GM12878 (cell line): ENCODE data around the gene PRR18. TPM values are rescaled to one million over a fixed set of nuclear protein-coding genes. Genes with fewer than 3 reads are reported as not detected.

ENCODE experiments used
- ATAC-seq: fragments of 200-7000 bp; cut with Tn5 transposase; 3 replicates; pipeline ENCODE4 v1.9.1; 2020; ENCODE audit warnings: mild to moderate bottlenecking, moderate library complexity
- BruUV-seq: library from RNA; stranded (reverse); fragments of 400-500 nt; replicated peaks from 2 replicates; lab custom pipeline; 2021; lab: Mats Ljungman, UMichigan
- CTCF ChIA-PET: fragments of 300-600 bp; sonication (Branson Sonifier 250); formaldehyde crosslinking; extraction: SDS; loops from one replicate; lab custom pipeline; 2021; ENCODE audit warnings: inconsistent platforms; lab: Yijun Ruan, JAX
- POLR2A ChIA-PET: fragments of 350-600 bp; formaldehyde crosslinking; extraction: SDS; loops from one replicate; lab custom pipeline; 2021; ENCODE audit warnings: inconsistent platforms; lab: Charles Lee
- RAD21 ChIA-PET: fragments of 300-600 bp; sonication (Branson Sonifier 250); formaldehyde crosslinking; loops from one replicate; lab custom pipeline; 2023; ENCODE audit warnings: antibody characterized with exemption; ENCODE audit not compliant: unreplicated experiment; lab: Charles Lee
- SMC1A ChIA-PET: fragments of 300-600 bp; sonication (Branson Sonifier 250); formaldehyde crosslinking; loops from one replicate; lab custom pipeline; 2023; ENCODE audit not compliant: unreplicated experiment, uncharacterized antibody; lab: Charles Lee
- DNase-seq: peaks from one replicate; pipeline ENCODE4 v3.0.0-alpha.2; 2011; ENCODE audit warnings: low read depth, low spot score
- FAIRE-seq: peaks from 3 replicates; lab custom pipeline; 2011; peaks lifted over from hg19 to GRCh38; lab: Jason Lieb, UNC
- H2AFZ ChIP-seq: 2 replicates; pipeline ENCODE4 v1.6.0; 2011; ENCODE audit warnings: low read depth, low read length, control low read depth; ENCODE audit not compliant: control insufficient read depth
- H3K27ac ChIP-seq: 2 replicates; pipeline ENCODE4 v1.5.1; 2011; ENCODE audit warnings: control low read depth; ENCODE audit not compliant: control insufficient read depth, insufficient read depth
- H3K27me3 ChIP-seq, 2 experiments: replicated peaks in 1 of 2; 2 replicates each; pipeline versions ENCODE4 v1.6.0 to v1.6.1; 2011; ENCODE audit warnings: low read length in 1 of 2; ENCODE audit not compliant: control insufficient read depth in 2 of 2, insufficient read depth in 2 of 2
- H3K36me3 ChIP-seq, 2 experiments: 2 replicates each; pipeline ENCODE4 v1.5.1; 2011; ENCODE audit warnings: low read length in 1 of 2; ENCODE audit not compliant: control insufficient read depth in 2 of 2, insufficient read depth in 2 of 2
- H3K4me1 ChIP-seq: 2 replicates; pipeline ENCODE4 v1.6.1; 2011; ENCODE audit warnings: mild to moderate bottlenecking, low read length, moderate library complexity, mixed read lengths; ENCODE audit not compliant: control insufficient read depth, insufficient read depth
- H3K4me2 ChIP-seq: 2 replicates; pipeline ENCODE4 v1.6.0; 2011; ENCODE audit warnings: control low read depth; ENCODE audit not compliant: control insufficient read depth, insufficient read depth
- H3K4me3 ChIP-seq: fragments of 200-600 bp; sonication (generic); 2 replicates; pipeline ENCODE4 v1.5.1; 2016
- H3K79me2 ChIP-seq: 2 replicates; pipeline ENCODE4 v1.6.0; 2011; ENCODE audit warnings: low read length; ENCODE audit not compliant: control insufficient read depth, insufficient read depth
- H3K9ac ChIP-seq: 2 replicates; pipeline ENCODE4 v1.8.0; 2011; ENCODE audit warnings: low read length, control low read depth, mixed read lengths; ENCODE audit not compliant: control insufficient read depth, insufficient read depth
- H3K9me3 ChIP-seq: replicated peaks from 3 replicates; pipeline ENCODE4 v1.5.1; 2011; ENCODE audit warnings: mild to moderate bottlenecking, low read length; ENCODE audit not compliant: control insufficient read depth, insufficient read depth
- H4K20me1 ChIP-seq: 2 replicates; pipeline ENCODE4 v1.6.0; 2011; ENCODE audit not compliant: control insufficient read depth, insufficient read depth
- BMI1 ChIP-seq: fragments of 450-650 bp; IDR thresholded peaks from 2 replicates; pipeline ENCODE4 v1.6.1; 2016; ENCODE audit warnings: mild to moderate bottlenecking, moderate library complexity, borderline replicate concordance
- IKZF2 ChIP-seq, 2 experiments: fragments of 450-650 bp; IDR thresholded peaks; 2 replicates each; pipeline ENCODE4 v1.6.1; 2017; ENCODE audit warnings: mild to moderate bottlenecking in 2 of 2, moderate library complexity in 2 of 2
- NR2F1 ChIP-seq: fragments of 450-650 bp; conservative IDR thresholded peaks from 2 replicates; pipeline ENCODE4 v1.6.1; 2017; ENCODE audit warnings: mild to moderate bottlenecking
- RAD51 ChIP-seq: fragments of 450-650 bp; IDR thresholded peaks from 2 replicates; pipeline ENCODE4 v1.6.1; 2016; ENCODE audit warnings: moderate library complexity, mild to moderate bottlenecking, inconsistent platforms
- WGBS: methylation state at CpG from one replicate; pipeline ENCODE4 v1.1.6; 2016; ENCODE audit warnings: low lambda C conversion rate; ENCODE audit not compliant: insufficient replicate concordance, insufficient coverage; ENCODE audit errors: missing lambda C conversion rate; 5-methylcytosine and 5-hydroxymethylcytosine counted together
- in situ Hi-C: fragments of 300-500 bp; cut with MboI; formaldehyde crosslinking; loops from 9 replicates; pipeline ENCODE4 v1.14.3; 2018; ENCODE audit warnings: mixed read lengths
- intact Hi-C: fragments of 100-400 bp; cut with micrococcal nuclease; formaldehyde crosslinking; loops from one replicate; pipeline ENCODE4 v1.14.2; 2022; ENCODE audit not compliant: unreplicated experiment
- polyA plus RNA-seq, 11 experiments: library from polyadenylated mRNA; depleted of rRNA in 4 of 11; unstranded in 6 of 11; stranded (reverse) in 5 of 11; fragments of >200 nt; fragmentation: Nextera tagmentation in 4 of 11; fragmentation: Illumina TruSeq in 1 of 11; extraction: Ambion mirVana in 4 of 11; extraction: Trizol in 1 of 11; gene quantifications; 1 replicate in 1 of 11; 2 replicates in 10 of 11; pipeline versions ENCODE4 v1.2.1 to v1.2.3, GENCODE V29; 2011 to 2016; ENCODE audit warnings: inconsistent platforms in 2 of 11, missing spikeins in 2 of 11, low read depth in 1 of 11
- total RNA-seq, 4 experiments: library from RNA; depleted of rRNA in 3 of 4; stranded (reverse); fragments of >200 nt in 3 of 4; fragmentation: Illumina TruSeq in 1 of 4; extraction: Trizol in 1 of 4; gene quantifications; 2 replicates each; pipeline versions ENCODE4 v1.2.1 to v1.2.3, GENCODE V29; 2013 to 2021
- TF ChIP-seq, protein P1 (sequence below), 3 experiments: IDR thresholded peaks in 2 of 3; conservative IDR thresholded peaks in 1 of 3; 2 replicates each; pipeline ENCODE4 v1.5.1; 2011; ENCODE audit warnings: low read depth in 3 of 3, low read length in 3 of 3, mild to moderate bottlenecking in 3 of 3, control low read depth in 2 of 3, moderate library complexity in 2 of 3, inconsistent platforms in 1 of 3, mixed read lengths in 1 of 3; ENCODE audit not compliant: control insufficient read depth in 2 of 3, insufficient read depth in 1 of 3; ENCODE audit errors: extremely low read depth in 1 of 3

Gene PRR18
- total and polyA plus RNA-seq, 10 of the 15 experiments (the other 5 are each of a cell fraction or from before 2014, with no cell fraction given) = 0.13 to 8.2 (median 1.6) TPM

- TF ChIP-seq, protein P1, sequence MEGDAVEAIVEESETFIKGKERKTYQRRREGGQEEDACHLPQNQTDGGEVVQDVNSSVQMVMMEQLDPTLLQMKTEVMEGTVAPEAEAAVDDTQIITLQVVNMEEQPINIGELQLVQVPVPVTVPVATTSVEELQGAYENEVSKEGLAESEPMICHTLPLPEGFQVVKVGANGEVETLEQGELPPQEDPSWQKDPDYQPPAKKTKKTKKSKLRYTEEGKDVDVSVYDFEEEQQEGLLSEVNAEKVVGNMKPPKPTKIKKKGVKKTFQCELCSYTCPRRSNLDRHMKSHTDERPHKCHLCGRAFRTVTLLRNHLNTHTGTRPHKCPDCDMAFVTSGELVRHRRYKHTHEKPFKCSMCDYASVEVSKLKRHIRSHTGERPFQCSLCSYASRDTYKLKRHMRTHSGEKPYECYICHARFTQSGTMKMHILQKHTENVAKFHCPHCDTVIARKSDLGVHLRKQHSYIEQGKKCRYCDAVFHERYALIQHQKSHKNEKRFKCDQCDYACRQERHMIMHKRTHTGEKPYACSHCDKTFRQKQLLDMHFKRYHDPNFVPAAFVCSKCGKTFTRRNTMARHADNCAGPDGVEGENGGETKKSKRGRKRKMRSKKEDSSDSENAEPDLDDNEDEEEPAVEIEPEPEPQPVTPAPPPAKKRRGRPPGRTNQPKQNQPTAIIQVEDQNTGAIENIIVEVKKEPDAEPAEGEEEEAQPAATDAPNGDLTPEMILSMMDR (IDR thresholded peaks at IDR 0.05 in 2 of 3, conservative IDR thresholded peaks at IDR 0.05 in 1 of 3; ENCODE audit: control insufficient read depth in 2 of 3, extremely low read depth in 1 of 3, insufficient read depth in 1 of 3, low read depth in 3 of 3, low read length in 3 of 3) = no peak
- TF ChIP-seq RAD51 = peak; percentile 17; the same call in 1 of the 2 replicates
- peak in 1 of 2 experiments; percentile 25; a peak in 1 of 4 replicates for TF ChIP-seq IKZF2 (IDR thresholded peaks at IDR 0.05)
Observed at GRCh38 chr6:166258854-166259276, 49.3 kb downstream of the PRR18 start (continued).

GRCh38 chr6:166257911-166258318 lies 50.3 kb downstream of the PRR18 start:
- CTCF ChIA-PET = interaction anchor here (1.6 kb wide), 1 partner anchor 142 kb away, joined by 3 read pairs; no protein-coding TSS in a partner anchor
- WGBS = 51% methylated on average over 7 of the region's 7 CpGs
- ATAC-seq (peak; percentile 37), FAIRE-seq (no peak), DNase-seq (no peak)
- TF ChIP-seq NR2F1 (peak; percentile 45; the same call in 1 of the 2 replicates), BMI1 (no peak)
- H3K9me3 ChIP-seq = peaks cover 3% of the 10 kb centered on the region; the same call in 1 of the 3 replicates
- intact Hi-C loops = loop anchor here (5.0 kb wide), 1 partner anchor 86 kb away; no protein-coding TSS in a partner anchor
- H3K79me2 ChIP-seq = no peaks in the 10 kb centered on the region
- no peak overlapping the region for H3K9ac ChIP-seq
- POLR2A ChIA-PET = no interaction called here
- no peaks in the 10 kb centered on the region for H3K36me3 ChIP-seq
- SMC1A ChIA-PET = no interaction called here
- H3K4me1 ChIP-seq = peaks cover 14% of the 10 kb centered on the region
- RAD21 ChIA-PET = no interaction called here
- no TSS peak for BruUV-seq
- no peak overlapping the region for H3K4me2 ChIP-seq
- no peak overlapping the region for H3K27ac ChIP-seq
- in situ Hi-C loops = no loop called here
- no peaks in the 10 kb centered on the region for H4K20me1 ChIP-seq
- H2AFZ ChIP-seq = no peak overlapping the region
- peaks cover 1 to 4% of the 10 kb centered on the region in 2 experiments; a peak in 2 of 4 replicates for H3K27me3 ChIP-seq
- H3K4me3 ChIP-seq = no peak overlapping the region

Other genes with a start within 250 kb of the PRR18 start
- gene TBXT, start 140.5 kb downstream of the PRR18 start, total RNA-seq (2014; rRNA removed) = not detected in 2 replicates
- gene TBXT, start 140.5 kb downstream of the PRR18 start, total RNA-seq (2014; rRNA removed; fragmentation: Illumina TruSeq; extraction: Trizol) = not detected in 2 replicates
- not detected in 2 replicates for gene TBXT, start 140.5 kb downstream of the PRR18 start, total RNA-seq (2021)
- gene TBXT, start 140.5 kb downstream of the PRR18 start, polyA plus RNA-seq (2011; rRNA removed) = 2.1 and 2.5 TPM in 2 replicates
- not detected in 2 replicates for gene TBXT, start 140.5 kb downstream of the PRR18 start, polyA plus RNA-seq (2014; fragmentation: Illumina TruSeq; extraction: Trizol)
- gene TBXT, start 140.5 kb downstream of the PRR18 start, polyA plus RNA-seq (2014; fragmentation: Nextera tagmentation; extraction: Ambion mirVana) = not detected
- gene TBXT, start 140.5 kb downstream of the PRR18 start, polyA plus RNA-seq (2014; rRNA removed) = 0.04 TPM in 1 of 2 replicates, not detected in the other
- gene TBXT, start 140.5 kb downstream of the PRR18 start, polyA plus RNA-seq (2016; fragmentation: Nextera tagmentation; extraction: Ambion mirVana) = under 1 TPM in 1 of 2 experiments, not detected in 1; 0.06 TPM
- 105 and 145 TPM in 2 replicates for gene SFT2D1, start 34.2 kb upstream of the PRR18 start, total RNA-seq (2014; rRNA removed)
- 69.5 and 73.7 TPM in 2 replicates for gene SFT2D1, start 34.2 kb upstream of the PRR18 start, total RNA-seq (2014; rRNA removed; fragmentation: Illumina TruSeq; extraction: Trizol)
- 77.6 and 78.3 TPM in 2 replicates for gene SFT2D1, start 34.2 kb upstream of the PRR18 start, total RNA-seq (2021)
- gene SFT2D1, start 34.2 kb upstream of the PRR18 start, polyA plus RNA-seq (2011; rRNA removed) = 279 and 281 TPM in 2 replicates
- 92.6 and 100 TPM in 2 replicates for gene SFT2D1, start 34.2 kb upstream of the PRR18 start, polyA plus RNA-seq (2014; fragmentation: Illumina TruSeq; extraction: Trizol)
- 100 to 1,000 TPM; 119 to 149 TPM for gene SFT2D1, start 34.2 kb upstream of the PRR18 start, polyA plus RNA-seq (2014; fragmentation: Nextera tagmentation; extraction: Ambion mirVana)
- gene SFT2D1, start 34.2 kb upstream of the PRR18 start, polyA plus RNA-seq (2014; rRNA removed) = 110 and 130 TPM in 2 replicates
- gene SFT2D1, start 34.2 kb upstream of the PRR18 start, polyA plus RNA-seq (2016; fragmentation: Nextera tagmentation; extraction: Ambion mirVana) = 100 to 1,000 TPM; 205 to 231 TPM
- gene MPC1, start 74.5 kb upstream of the PRR18 start, total RNA-seq (2014; rRNA removed) = 60.8 and 78.8 TPM in 2 replicates
- 76.1 and 76.7 TPM in 2 replicates for gene MPC1, start 74.5 kb upstream of the PRR18 start, total RNA-seq (2014; rRNA removed; fragmentation: Illumina TruSeq; extraction: Trizol)
- gene MPC1, start 74.5 kb upstream of the PRR18 start, total RNA-seq (2021) = 51.6 and 55.0 TPM in 2 replicates
- 53.2 and 58.5 TPM in 2 replicates for gene MPC1, start 74.5 kb upstream of the PRR18 start, polyA plus RNA-seq (2011; rRNA removed)
- gene MPC1, start 74.5 kb upstream of the PRR18 start, polyA plus RNA-seq (2014; fragmentation: Illumina TruSeq; extraction: Trizol) = 93.8 and 100 TPM in 2 replicates
- 10 to 100 TPM; 81.5 to 97.0 TPM for gene MPC1, start 74.5 kb upstream of the PRR18 start, polyA plus RNA-seq (2014; fragmentation: Nextera tagmentation; extraction: Ambion mirVana)
- 61.5 and 61.9 TPM in 2 replicates for gene MPC1, start 74.5 kb upstream of the PRR18 start, polyA plus RNA-seq (2014; rRNA removed)
- gene MPC1, start 74.5 kb upstream of the PRR18 start, polyA plus RNA-seq (2016; fragmentation: Nextera tagmentation; extraction: Ambion mirVana) = 100 to 1,000 TPM; 173 to 177 TPM